HEK293T (cell line): Measurements from ENCODE around the gene PTPN21.
"Not testable (repeated sequence)": the region's sequence is repeated elsewhere in the genome, so short reads cannot be mapped to it uniquely, and the experiment has no call there.

ENCODE experiments used
- CTCF ChIA-PET: fragments of 350-600 bp; formaldehyde crosslinking; extraction: SDS; loops from one replicate; lab custom pipeline; 2021; ENCODE audit warnings: antibody characterized with exemption, inconsistent platforms; lab: Yijun Ruan, JAX
- POLR2A ChIA-PET: fragments of 350-600 bp; formaldehyde crosslinking; extraction: SDS; loops from one replicate; lab custom pipeline; 2020; ENCODE audit warnings: antibody characterized with exemption, inconsistent platforms; lab: Yijun Ruan, JAX
- DNase-seq: peaks from one replicate; pipeline ENCODE4 v3.0.0; 2012; ENCODE audit warnings: mixed read lengths; ENCODE audit errors: extremely low spot score
- ARNT ChIP-seq: fragments of 450-650 bp; IDR thresholded peaks from 2 replicates; pipeline ENCODE4 v1.6.1; 2017; ENCODE audit warnings: mild to moderate bottlenecking
- BHLHE40 ChIP-seq: fragments of 450-650 bp; IDR thresholded peaks from 2 replicates; pipeline ENCODE4 v1.6.1; 2016; ENCODE audit warnings: mild to moderate bottlenecking, moderate library complexity, borderline replicate concordance
- CTBP1 ChIP-seq: fragments of 450-650 bp; IDR thresholded peaks from 2 replicates; pipeline ENCODE4 v1.6.1; 2016; ENCODE audit warnings: borderline replicate concordance
- ELF4 ChIP-seq: fragments of 450-650 bp; IDR thresholded peaks from 2 replicates; pipeline ENCODE4 v1.6.1; 2017; ENCODE audit warnings: antibody characterized with exemption
- FOXA1 ChIP-seq: fragments of 450-650 bp; IDR thresholded peaks from 2 replicates; pipeline ENCODE4 v1.6.1; 2016; ENCODE audit warnings: mild to moderate bottlenecking
- FOXK2 ChIP-seq: fragments of 450-650 bp; IDR thresholded peaks from 2 replicates; pipeline ENCODE4 v1.6.1; 2016; ENCODE audit warnings: mild to moderate bottlenecking
- FOXM1 ChIP-seq: fragments of 450-650 bp; IDR thresholded peaks from 2 replicates; pipeline ENCODE4 v1.6.1; 2017; ENCODE audit warnings: mild to moderate bottlenecking, borderline replicate concordance
- HDGF ChIP-seq: fragments of 450-650 bp; IDR thresholded peaks from 2 replicates; pipeline ENCODE4 v1.6.1; 2017; ENCODE audit warnings: antibody characterized with exemption, borderline replicate concordance
- L3MBTL2 ChIP-seq: fragments of 450-650 bp; conservative IDR thresholded peaks from 2 replicates; pipeline ENCODE4 v1.6.1; 2016; ENCODE audit warnings: mild to moderate bottlenecking
- LEF1 ChIP-seq: fragments of 450-650 bp; IDR thresholded peaks from 2 replicates; pipeline ENCODE4 v1.6.1; 2017; ENCODE audit warnings: mild to moderate bottlenecking, borderline replicate concordance
- NFRKB ChIP-seq: fragments of 450-650 bp; IDR thresholded peaks from 2 replicates; pipeline ENCODE4 v1.6.1; 2016; ENCODE audit warnings: mild to moderate bottlenecking, moderate library complexity
- PKNOX1 ChIP-seq: fragments of 450-650 bp; IDR thresholded peaks from 2 replicates; pipeline ENCODE4 v1.6.1; 2016
- SP1 ChIP-seq: fragments of 450-650 bp; IDR thresholded peaks from 2 replicates; pipeline ENCODE4 v1.6.1; 2017
- SUZ12 ChIP-seq: fragments of 450-650 bp; IDR thresholded peaks from 2 replicates; pipeline ENCODE4 v1.6.1; 2016; ENCODE audit warnings: mild to moderate bottlenecking
- TARDBP ChIP-seq: fragments of 450-650 bp; IDR thresholded peaks from 2 replicates; pipeline ENCODE4 v1.6.1; 2016
- ZNF384 ChIP-seq: fragments of 450-650 bp; IDR thresholded peaks from 2 replicates; pipeline ENCODE4 v1.6.1; 2016

Gene PTPN21

GRCh38 chr14:88545256-88545655 is 9.6 kb downstream of the PTPN21 start:
- no peak for TF ChIP-seq SP1
- no peak for TF ChIP-seq BHLHE40
- TF ChIP-seq NFRKB, result no peak
- TF ChIP-seq HDGF, result no peak
- no peak for TF ChIP-seq TARDBP
- no peak for TF ChIP-seq ZNF384
- TF ChIP-seq ELF4, result no peak
- no peak for TF ChIP-seq LEF1
- TF ChIP-seq CTBP1, result no peak
- no peak for TF ChIP-seq FOXM1
- TF ChIP-seq FOXK2, result no peak
- no peak for TF ChIP-seq PKNOX1
- no peak for TF ChIP-seq L3MBTL2
- no peak for TF ChIP-seq FOXA1
- CTCF ChIA-PET, result no interaction called here

GRCh38 chr14:88542857-88543795 is 11.7 kb downstream of the PTPN21 start:
- TF ChIP-seq L3MBTL2, result no peak
- TF ChIP-seq SP1, result no peak
- TF ChIP-seq NFRKB, result no peak
- no peak for TF ChIP-seq CTBP1
- no peak for TF ChIP-seq ELF4
- no peak for TF ChIP-seq ZNF384
- TF ChIP-seq HDGF, result no peak
- no peak for DNase-seq
- ChIA-PET CTCF (no interaction called here), POLR2A (no interaction called here)

More at GRCh38 chr14:88545256-88545655, 9.6 kb downstream of the PTPN21 start:
- POLR2A ChIA-PET, result no interaction called here
- no peak for DNase-seq

- TF ChIP-seq ARNT, result no peak
- TF ChIP-seq TARDBP, result no peak
- no peak for TF ChIP-seq FOXK2
- DNase-seq, result no peak
- POLR2A ChIA-PET, result no interaction called here
- CTCF ChIA-PET, result no interaction called here
These were observed 13.5 kb downstream of the PTPN21 start for GRCh38 chr14:88541324-88541723.

GRCh38 chr14:88535813-88536212 is 19.0 kb downstream of the PTPN21 start:
- TF ChIP-seq ELF4 (no peak), ZNF384 (no peak), NFRKB (no peak), FOXM1 (no peak), SUZ12 (no peak)
- ChIA-PET CTCF (no interaction called here), POLR2A (no interaction called here)
- no peak for DNase-seq

GRCh38 chr14:88535149-88535548 is 19.7 kb downstream of the PTPN21 start:
- DNase-seq, result peak; percentile 25
- CTCF ChIA-PET, result no interaction called here
- POLR2A ChIA-PET, result no interaction called here
- TF ChIP-seq CTBP1, result no peak
- TF ChIP-seq FOXA1, result no peak

GRCh38 chr14:88533064-88533602 is 21.7 kb downstream of the PTPN21 start:
- POLR2A ChIA-PET, result no interaction called here
- TF ChIP-seq ELF4 (no peak), FOXM1 (no peak), PKNOX1 (no peak), ARNT (no peak)
- no peak for DNase-seq
- CTCF ChIA-PET, result no interaction called here

GRCh38 chr14:88529889-88530288 is 24.9 kb downstream of the PTPN21 start:
- CTCF ChIA-PET, DNase-seq, POLR2A ChIA-PET: not testable (repeated sequence)

- ChIA-PET POLR2A (no interaction called here), CTCF (no interaction called here)
- TF ChIP-seq SP1 (no peak), FOXM1 (no peak), L3MBTL2 (no peak), PKNOX1 (no peak), FOXA1 (no peak), ZNF384 (no peak), SUZ12 (no peak), NFRKB (no peak), ELF4 (no peak), TARDBP (no peak), CTBP1 (no peak), LEF1 (no peak)
- no peak for DNase-seq
These were observed 32.4 kb downstream of the PTPN21 start for GRCh38 chr14:88522393-88522792.
